ENCODE data around the gene ALDOB.

ALDOB gene

DNA sequence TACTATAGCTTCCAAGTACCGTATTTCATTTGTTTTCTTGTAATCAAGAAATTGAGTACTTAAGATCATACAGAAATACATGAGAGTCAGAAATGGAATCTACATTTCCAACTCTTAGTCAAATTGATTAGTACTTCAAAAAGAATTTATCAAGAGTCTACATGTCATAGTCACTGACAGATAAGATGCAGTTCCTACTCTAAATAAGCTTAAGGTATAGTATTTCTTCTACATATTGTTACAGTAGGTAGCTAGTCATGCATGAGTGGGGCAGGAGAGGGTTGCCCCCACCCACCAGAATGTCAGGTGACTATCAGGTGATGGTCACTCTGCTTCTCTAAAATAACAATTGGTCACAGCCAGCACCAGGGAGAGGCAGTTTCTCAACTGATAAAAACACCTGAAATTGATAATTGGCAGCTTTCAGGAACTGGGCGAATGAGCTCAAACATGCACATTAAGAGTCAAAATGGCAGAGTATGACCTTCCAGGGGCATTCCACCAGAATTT lies 53.7 kb downstream of the ALDOB start:
- DNase-seq: no peak

GRCh38 chr9:101381118-101381517 lies 54.5 kb downstream of the ALDOB start:
- DNase-seq: no peak

DNA sequence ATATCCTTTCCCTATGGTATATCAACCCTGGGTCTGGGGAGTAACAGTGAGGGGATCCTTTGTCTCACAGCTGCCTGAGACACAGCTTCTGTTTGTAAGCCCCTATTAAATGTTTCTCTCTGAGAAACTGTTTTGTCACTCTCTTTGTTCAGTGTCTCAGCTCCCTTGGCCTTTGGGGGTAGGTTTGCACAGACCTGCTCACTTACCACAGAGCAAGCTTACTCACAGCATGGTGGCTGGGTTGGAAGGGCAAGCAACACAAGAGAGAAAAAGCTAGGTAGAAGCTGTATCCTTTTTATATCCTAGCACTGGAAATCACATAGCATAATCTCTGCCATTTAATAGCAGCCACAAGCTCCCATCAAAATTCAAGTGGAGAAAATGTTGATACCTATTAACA lies 55.3 kb downstream of the ALDOB start:
- no peak for DNase-seq

GRCh38 chr9:101376111-101376848 lies 59.3 kb downstream of the ALDOB start:
- peak in 1 of 2 experiments; percentile 20 for DNase-seq

DNA sequence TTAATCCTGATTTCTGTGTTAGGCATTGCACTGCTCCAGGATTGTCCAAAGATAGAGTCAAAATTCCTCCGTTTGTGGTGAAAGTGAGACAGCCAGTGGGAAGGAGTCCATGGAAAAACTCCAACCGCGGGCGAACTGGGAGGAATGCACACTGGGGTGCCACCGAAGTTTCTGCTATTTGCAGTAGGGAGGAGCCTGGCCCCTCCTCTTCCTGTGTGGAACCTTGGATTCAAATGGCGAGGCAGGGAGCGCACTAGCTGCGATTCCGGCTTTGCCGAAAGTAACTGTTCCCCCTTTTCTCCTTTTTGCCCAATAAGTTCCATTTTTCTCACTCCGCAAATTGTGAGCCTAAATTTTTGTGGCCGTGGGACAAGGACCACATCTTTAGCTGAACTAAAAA lies 60.0 kb downstream of the ALDOB start:
- DNase-seq: no peak

DNA sequence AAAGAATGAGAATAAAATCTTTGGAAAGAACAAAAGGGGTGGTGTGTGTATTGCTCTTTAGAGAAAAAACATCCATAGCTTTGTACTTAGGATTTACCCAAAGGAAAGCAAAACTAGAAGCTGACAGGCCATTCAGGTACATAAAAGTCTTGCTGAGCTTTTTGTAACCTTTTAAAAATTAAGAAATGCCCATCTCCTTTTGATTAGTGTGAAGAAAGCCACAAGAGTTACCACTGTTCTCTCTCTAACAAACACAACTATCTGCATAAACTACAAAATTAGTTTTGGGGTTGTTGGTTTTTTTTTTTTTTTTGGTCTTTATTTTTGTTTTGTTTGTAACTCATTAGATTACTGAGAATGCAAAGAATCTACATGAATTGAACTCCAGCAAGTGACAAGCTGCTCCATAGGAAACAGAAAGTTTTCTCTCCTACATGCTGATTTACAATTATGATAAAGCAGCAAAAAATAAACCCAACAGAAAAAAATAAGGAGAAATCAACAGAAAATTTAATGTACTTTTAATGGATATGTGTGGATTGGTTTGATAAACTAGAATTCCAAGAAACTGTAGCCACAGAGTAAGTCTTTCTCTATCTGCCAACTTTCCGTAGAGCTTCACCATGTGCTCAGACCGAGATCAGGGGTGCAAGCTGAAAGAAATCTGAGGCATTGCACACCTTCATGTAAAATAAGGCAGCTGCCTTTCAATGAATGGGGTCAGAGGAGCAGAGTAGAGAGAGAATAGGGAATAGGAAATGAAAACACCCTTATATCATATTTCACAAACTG lies 63.1 kb downstream of the ALDOB start:
- no peak for DNase-seq

DNA sequence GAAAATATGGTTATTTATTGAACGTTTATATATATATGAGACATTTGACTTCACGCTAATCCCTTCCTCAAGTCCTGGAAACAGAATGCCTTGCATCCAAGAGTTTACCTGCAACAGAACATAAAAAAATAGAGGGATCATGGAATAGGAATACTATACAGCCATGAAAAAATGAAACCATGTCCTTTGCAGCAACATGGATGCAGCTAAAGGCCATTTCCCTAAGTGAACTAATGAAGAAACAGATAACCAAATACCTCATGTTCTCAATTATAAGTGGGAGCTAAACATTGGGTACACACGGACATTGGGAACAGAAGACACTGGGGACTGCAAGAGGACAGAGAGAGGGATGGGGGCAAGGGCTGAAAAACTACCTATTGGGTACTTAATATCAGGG lies 63.8 kb downstream of the ALDOB start:
- no peak for DNase-seq

All from NCI-H446 (cell line).